ENCODE measurements around the gene C1orf105.

GRCh38 chr1:172442843-172443565 is 22.5 kb downstream of the C1orf105 start:
- TF ChIP-seq CTCF (conservative IDR thresholded peaks at IDR 0.05; ENCODE audit: low read depth in 2 of 2) (no peak), EZH2 (IDR thresholded peaks at IDR 0.05; ENCODE audit: low read depth, unreplicated experiment) (no peak), POLR2AphosphoS5 (IDR thresholded peaks at IDR 0.05; ENCODE audit: low read depth) (no peak)
